GM23338 (cell line): Measurements from ENCODE around the gene LMOD3. TPM values are rescaled to one million over a fixed set of nuclear protein-coding genes. Genes with fewer than 3 reads are reported as not detected.
A peak's percentile ranks its signal among the peaks of the same experiment; 100 is the strongest.

Experiments used
- ATAC-seq: fragments of 200-7000 bp; cut with Tn5 transposase; 3 replicates; pipeline ENCODE4 v1.9.1; 2020
- DNase-seq: peaks from one replicate; pipeline ENCODE4 v3.0.0-alpha.2; 2015; ENCODE audit warnings: low spot score
- H2AFZ ChIP-seq: fragments of 200-600 bp; sonication (generic); 2 replicates; pipeline ENCODE4 v1.8.0; 2016; ENCODE audit warnings: antibody characterized with exemption, mild to moderate bottlenecking, moderate library complexity
- H3F3A ChIP-seq: fragments of 200-600 bp; sonication (generic); replicated peaks from 2 replicates; pipeline ENCODE4 v1.8.0; 2017; ENCODE audit warnings: antibody characterized with exemption, mixed run types, low read depth
- H3K27ac ChIP-seq: fragments of 200-600 bp; sonication (generic); 2 replicates; pipeline ENCODE4 v1.6.1; 2016; ENCODE audit warnings: low read depth
- H3K27me3 ChIP-seq: fragments of 200-600 bp; sonication (generic); 2 replicates; pipeline ENCODE4 v1.8.0; 2016; ENCODE audit warnings: mild to moderate bottlenecking, mixed run types, moderate library complexity; ENCODE audit not compliant: insufficient read depth
- H3K36me3 ChIP-seq: fragments of 200-600 bp; sonication (generic); 2 replicates; pipeline ENCODE4 v1.8.0; 2016; ENCODE audit warnings: mild to moderate bottlenecking; ENCODE audit not compliant: insufficient read depth
- H3K4me1 ChIP-seq: fragments of 200-600 bp; sonication (generic); 2 replicates; pipeline ENCODE4 v1.8.0; 2016; ENCODE audit warnings: mild to moderate bottlenecking, moderate library complexity; ENCODE audit not compliant: insufficient read depth
- H3K4me2 ChIP-seq: fragments of 200-600 bp; sonication (generic); 2 replicates; pipeline ENCODE4 v1.7.1; 2017; ENCODE audit warnings: mixed run types
- H3K4me3 ChIP-seq: fragments of 200-600 bp; sonication (generic); 2 replicates; pipeline ENCODE4 v1.6.1; 2016; ENCODE audit warnings: mixed run types
- H3K79me2 ChIP-seq: fragments of 200-600 bp; sonication (generic); replicated peaks from 2 replicates; pipeline ENCODE4 v1.8.0; 2017; ENCODE audit warnings: mild to moderate bottlenecking; ENCODE audit not compliant: insufficient read depth
- H3K9me2 ChIP-seq: fragments of 200-600 bp; sonication (generic); 2 replicates; pipeline ENCODE4 v1.8.0; 2017; ENCODE audit not compliant: insufficient read depth
- H4K20me1 ChIP-seq: fragments of 200-600 bp; sonication (generic); replicated peaks from 2 replicates; pipeline ENCODE4 v1.8.0; 2017; ENCODE audit warnings: mild to moderate bottlenecking; ENCODE audit not compliant: insufficient read depth
- H3K27ac Mint-ChIP-seq: 2 replicates; pipeline ENCODE4 v1.8.0; 2020; ENCODE audit warnings: inconsistent platforms, mild to moderate bottlenecking, moderate library complexity, mixed read lengths
- H3K27me3 Mint-ChIP-seq: 3 replicates; pipeline ENCODE4 v1.8.0; 2022; ENCODE audit warnings: low read depth, mild to moderate bottlenecking, moderate library complexity, mixed read lengths, inconsistent platforms; ENCODE audit not compliant: insufficient read depth, poor library complexity
- H3K36me3 Mint-ChIP-seq: 3 replicates; pipeline ENCODE4 v1.8.0; 2021; ENCODE audit warnings: low read depth, mild to moderate bottlenecking, inconsistent platforms, moderate library complexity, mixed read lengths
- H3K4me1 Mint-ChIP-seq: 3 replicates; pipeline ENCODE4 v1.8.0; 2020; ENCODE audit warnings: mild to moderate bottlenecking, inconsistent platforms, mixed read lengths
- H3K4me3 Mint-ChIP-seq: 3 replicates; pipeline ENCODE4 v1.8.0; 2021; ENCODE audit warnings: moderate library complexity, mild to moderate bottlenecking, inconsistent platforms, mixed read lengths
- H3K9me3 Mint-ChIP-seq: 3 replicates; pipeline ENCODE4 v1.8.0; 2020; ENCODE audit warnings: moderate library complexity, mild to moderate bottlenecking, inconsistent platforms, mixed read lengths
- EZH2 ChIP-seq: fragments of 200-600 bp; sonication (generic); IDR thresholded peaks from one replicate; pipeline ENCODE4 v1.8.0; 2017; ENCODE audit warnings: antibody characterized with exemption, mild to moderate bottlenecking, low read depth; ENCODE audit not compliant: unreplicated experiment
- JUNB ChIP-seq: IDR thresholded peaks from one replicate; pipeline ENCODE4 v1.6.1; 2016; ENCODE audit warnings: antibody characterized with exemption; ENCODE audit not compliant: unreplicated experiment
- NANOG ChIP-seq: IDR thresholded peaks from 2 replicates; pipeline ENCODE4 v1.6.1; 2016; ENCODE audit warnings: antibody characterized with exemption, borderline replicate concordance
- STAT1 ChIP-seq: IDR thresholded peaks from one replicate; pipeline ENCODE4 v1.6.1; 2016; ENCODE audit warnings: antibody characterized with exemption; ENCODE audit not compliant: unreplicated experiment
- ZNF331 ChIP-seq: fragments of 250-450 bp; sonication (Bioruptor Pico); IDR thresholded peaks from 2 replicates; pipeline ENCODE4 v1.5.0; 2020; ENCODE audit warnings: low read depth, mild to moderate bottlenecking, moderate library complexity
- polyA plus RNA-seq: library from polyadenylated mRNA; unstranded; fragments of >200 nt; fragmentation: Nextera tagmentation; extraction: Ambion mirVana; gene quantifications from 2 replicates; pipeline ENCODE4 v1.2.1, GENCODE V29; 2016
- total RNA-seq: library from RNA; depleted of rRNA; stranded (reverse); fragments of >200 nt; shearing (Covaris generic); gene quantifications from 2 replicates; pipeline ENCODE4 v1.2.3, GENCODE V29; 2014
- TF ChIP-seq, protein P1 (sequence below), 2 experiments: fragments of 200-600 bp in 1 of 2; sonication (generic) in 1 of 2; conservative IDR thresholded peaks; 2 replicates each; pipeline versions ENCODE4 v1.5.1 to v1.6.1; 2016 to 2017; ENCODE audit warnings: antibody characterized with exemption in 2 of 2, low read depth in 2 of 2, mild to moderate bottlenecking in 2 of 2, moderate library complexity in 1 of 2
- TF ChIP-seq, protein P2 (sequence below): IDR thresholded peaks from one replicate; pipeline ENCODE4 v1.6.1; 2018; ENCODE audit warnings: antibody characterized with exemption; ENCODE audit not compliant: unreplicated experiment

Gene LMOD3
- total and polyA plus RNA-seq, 2 experiments from 2014 or later: 0.06 TPM; not detected in 1

GRCh38 chr3:69113536-69113935 is 8.9 kb downstream of the LMOD3 start:
- Mint-ChIP-seq H3K27me3 (no peaks in the 10 kb centered on the region), H3K9me3 (no peaks in the 10 kb centered on the region), H3K4me3 (no peak overlapping the region), H3K27ac (no peak overlapping the region), H3K4me1 (peaks cover 6% of the 10 kb centered on the region), H3K36me3 (no peaks in the 10 kb centered on the region)
- Histone ChIP-seq H3K79me2 (no peaks in the 10 kb centered on the region), H4K20me1 (no peaks in the 10 kb centered on the region), H3K4me2 (no peak overlapping the region), H3K27me3 (no peaks in the 10 kb centered on the region), H3K4me3 (no peak overlapping the region), H3K27ac (no peak overlapping the region), H3K4me1 (no peaks in the 10 kb centered on the region; the same call in 1 of the 2 replicates), H3F3A (no peaks in the 10 kb centered on the region), H3K36me3 (no peaks in the 10 kb centered on the region), H2AFZ (no peak overlapping the region), H3K9me2 (no peaks in the 10 kb centered on the region)
- ATAC-seq (no peak), DNase-seq (no peak)
- TF ChIP-seq JUNB: no peak
- TF ChIP-seq EZH2: no peak
- no peak for TF ChIP-seq NANOG
- TF ChIP-seq STAT1: no peak
- TF ChIP-seq, protein P1, sequence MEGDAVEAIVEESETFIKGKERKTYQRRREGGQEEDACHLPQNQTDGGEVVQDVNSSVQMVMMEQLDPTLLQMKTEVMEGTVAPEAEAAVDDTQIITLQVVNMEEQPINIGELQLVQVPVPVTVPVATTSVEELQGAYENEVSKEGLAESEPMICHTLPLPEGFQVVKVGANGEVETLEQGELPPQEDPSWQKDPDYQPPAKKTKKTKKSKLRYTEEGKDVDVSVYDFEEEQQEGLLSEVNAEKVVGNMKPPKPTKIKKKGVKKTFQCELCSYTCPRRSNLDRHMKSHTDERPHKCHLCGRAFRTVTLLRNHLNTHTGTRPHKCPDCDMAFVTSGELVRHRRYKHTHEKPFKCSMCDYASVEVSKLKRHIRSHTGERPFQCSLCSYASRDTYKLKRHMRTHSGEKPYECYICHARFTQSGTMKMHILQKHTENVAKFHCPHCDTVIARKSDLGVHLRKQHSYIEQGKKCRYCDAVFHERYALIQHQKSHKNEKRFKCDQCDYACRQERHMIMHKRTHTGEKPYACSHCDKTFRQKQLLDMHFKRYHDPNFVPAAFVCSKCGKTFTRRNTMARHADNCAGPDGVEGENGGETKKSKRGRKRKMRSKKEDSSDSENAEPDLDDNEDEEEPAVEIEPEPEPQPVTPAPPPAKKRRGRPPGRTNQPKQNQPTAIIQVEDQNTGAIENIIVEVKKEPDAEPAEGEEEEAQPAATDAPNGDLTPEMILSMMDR (conservative IDR thresholded peaks at IDR 0.05; ENCODE audit: low read depth in 2 of 2): no peak

DNA sequence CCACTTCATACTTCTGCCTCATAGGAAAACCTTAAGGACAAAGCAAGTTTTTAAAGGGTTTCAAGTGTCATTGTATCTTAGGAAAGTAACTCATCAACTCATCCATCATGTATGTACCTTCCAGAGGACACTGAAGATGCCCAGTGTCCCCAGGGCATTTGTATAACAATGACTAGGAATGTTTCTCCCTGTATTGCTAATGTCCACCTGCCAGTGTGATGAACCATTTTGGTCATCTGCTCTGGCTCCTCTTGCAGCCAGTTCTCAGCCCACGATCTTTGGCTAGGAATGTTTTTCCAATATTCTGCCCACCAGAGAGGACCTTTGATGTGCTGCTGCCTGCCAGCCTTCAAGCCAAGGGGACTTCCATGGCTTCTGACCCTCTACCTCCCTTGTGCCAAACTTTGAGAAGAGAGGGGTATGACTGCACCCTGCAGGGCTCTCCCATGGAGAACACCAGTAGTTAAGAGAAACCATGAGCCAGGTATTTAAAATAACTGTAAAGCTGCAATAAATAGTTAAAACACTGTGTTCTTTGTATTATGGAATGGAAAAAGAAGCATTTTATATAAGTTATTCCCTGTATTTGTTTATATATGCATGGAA is 11.4 kb downstream of the LMOD3 start:
- Histone ChIP-seq H3K4me1 (no peaks in the 10 kb centered on the region; the same call in 1 of the 2 replicates), H3K27me3 (no peaks in the 10 kb centered on the region), H3K27ac (no peak overlapping the region), H3K9me2 (no peaks in the 10 kb centered on the region), H3F3A (no peaks in the 10 kb centered on the region), H4K20me1 (no peaks in the 10 kb centered on the region), H3K79me2 (no peaks in the 10 kb centered on the region), H3K4me3 (no peak overlapping the region), H3K4me2 (no peak overlapping the region), H2AFZ (no peak overlapping the region), H3K36me3 (no peaks in the 10 kb centered on the region)
- Mint-ChIP-seq H3K4me1 (peaks cover 6% of the 10 kb centered on the region), H3K27ac (no peak overlapping the region), H3K36me3 (no peaks in the 10 kb centered on the region), H3K9me3 (no peaks in the 10 kb centered on the region), H3K27me3 (no peaks in the 10 kb centered on the region), H3K4me3 (no peak overlapping the region)
- no peak; the same call in 2 of the 3 replicates for ATAC-seq
- TF ChIP-seq, protein P2, sequence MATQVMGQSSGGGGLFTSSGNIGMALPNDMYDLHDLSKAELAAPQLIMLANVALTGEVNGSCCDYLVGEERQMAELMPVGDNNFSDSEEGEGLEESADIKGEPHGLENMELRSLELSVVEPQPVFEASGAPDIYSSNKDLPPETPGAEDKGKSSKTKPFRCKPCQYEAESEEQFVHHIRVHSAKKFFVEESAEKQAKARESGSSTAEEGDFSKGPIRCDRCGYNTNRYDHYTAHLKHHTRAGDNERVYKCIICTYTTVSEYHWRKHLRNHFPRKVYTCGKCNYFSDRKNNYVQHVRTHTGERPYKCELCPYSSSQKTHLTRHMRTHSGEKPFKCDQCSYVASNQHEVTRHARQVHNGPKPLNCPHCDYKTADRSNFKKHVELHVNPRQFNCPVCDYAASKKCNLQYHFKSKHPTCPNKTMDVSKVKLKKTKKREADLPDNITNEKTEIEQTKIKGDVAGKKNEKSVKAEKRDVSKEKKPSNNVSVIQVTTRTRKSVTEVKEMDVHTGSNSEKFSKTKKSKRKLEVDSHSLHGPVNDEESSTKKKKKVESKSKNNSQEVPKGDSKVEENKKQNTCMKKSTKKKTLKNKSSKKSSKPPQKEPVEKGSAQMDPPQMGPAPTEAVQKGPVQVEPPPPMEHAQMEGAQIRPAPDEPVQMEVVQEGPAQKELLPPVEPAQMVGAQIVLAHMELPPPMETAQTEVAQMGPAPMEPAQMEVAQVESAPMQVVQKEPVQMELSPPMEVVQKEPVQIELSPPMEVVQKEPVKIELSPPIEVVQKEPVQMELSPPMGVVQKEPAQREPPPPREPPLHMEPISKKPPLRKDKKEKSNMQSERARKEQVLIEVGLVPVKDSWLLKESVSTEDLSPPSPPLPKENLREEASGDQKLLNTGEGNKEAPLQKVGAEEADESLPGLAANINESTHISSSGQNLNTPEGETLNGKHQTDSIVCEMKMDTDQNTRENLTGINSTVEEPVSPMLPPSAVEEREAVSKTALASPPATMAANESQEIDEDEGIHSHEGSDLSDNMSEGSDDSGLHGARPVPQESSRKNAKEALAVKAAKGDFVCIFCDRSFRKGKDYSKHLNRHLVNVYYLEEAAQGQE: no peak
- TF ChIP-seq ZNF331 (CRISPR knock-in tag): no peak
- no peak for TF ChIP-seq EZH2
- DNase-seq: peak; percentile 32
